Prostate gland (tissue), 2 donors: ENCODE data around the gene SDHD. TPM values are rescaled to one million over a fixed set of nuclear protein-coding genes. Genes with fewer than 3 reads are reported as not detected.

Source experiments
- DNase-seq: peaks from one replicate; pipeline ENCODE4 v3.0.0-alpha.2; 2019; ENCODE audit warnings: low spot score
- H3K27ac ChIP-seq, 2 donors: fragments of 200-600 bp; sonication (generic); 2 replicates each; pipeline ENCODE4 v1.5.1; 2017 to 2019
- H3K27me3 ChIP-seq: fragments of 200-600 bp; sonication (generic); replicated peaks from 2 replicates; pipeline ENCODE4 v1.5.1; 2019; ENCODE audit not compliant: insufficient read depth
- H3K36me3 ChIP-seq, 2 donors: fragments of 200-600 bp; sonication (generic); 1 replicate in 1 of 2; 2 replicates in 1 of 2; pipeline versions ENCODE4 v1.5.1 to v1.8.1; 2017 to 2019
- H3K4me1 ChIP-seq: fragments of 200-600 bp; sonication (generic); replicated peaks from 2 replicates; pipeline ENCODE4 v1.5.1; 2019
- H3K4me3 ChIP-seq, 2 donors: fragments of 200-600 bp; sonication (generic); 2 replicates each; pipeline ENCODE4 v1.5.1; 2017 to 2019
- H3K9me3 ChIP-seq: fragments of 200-600 bp; sonication (generic); 2 replicates; pipeline ENCODE4 v1.5.1; 2017
- POLR2A ChIP-seq: fragments of 450-650 bp; IDR thresholded peaks from one replicate; pipeline ENCODE4 v1.6.1; 2016; ENCODE audit warnings: antibody characterized with exemption, mild to moderate bottlenecking
- POLR2AphosphoS5 ChIP-seq: sonication (generic); formaldehyde crosslinking; IDR thresholded peaks from one replicate; pipeline ENCODE4 v1.6.1; 2017; ENCODE audit warnings: antibody characterized with exemption
- WGBS: methylation state at CpG from one replicate; pipeline ENCODE4 v1.1.5; 2018; 5-methylcytosine and 5-hydroxymethylcytosine counted together
- intact Hi-C: fragments of 100-400 bp; cut with DNase I; formaldehyde crosslinking; loops from one replicate; pipeline ENCODE4 v1.14.2; 2022
- total RNA-seq, 2 donors: library from RNA; depleted of rRNA; stranded (reverse); fragments of >200 nt; gene quantifications; one replicate each; pipeline ENCODE4 v1.1.0, GENCODE V29; 2016
- TF ChIP-seq, protein P1 (sequence below), 4 experiments: fragments of 200-600 bp in 2 of 4; fragments of 450-650 bp in 2 of 4; sonication (generic) in 2 of 4; IDR thresholded peaks; 1 replicate in 3 of 4; 2 replicates in 1 of 4; pipeline ENCODE4 v1.5.1; 2016 to 2019; ENCODE audit warnings: antibody characterized with exemption in 4 of 4, mild to moderate bottlenecking in 2 of 4, moderate library complexity in 2 of 4

SDHD gene
- total RNA-seq, 2 donors from 2014 or later: 91.6 to 107 TPM

DNA sequence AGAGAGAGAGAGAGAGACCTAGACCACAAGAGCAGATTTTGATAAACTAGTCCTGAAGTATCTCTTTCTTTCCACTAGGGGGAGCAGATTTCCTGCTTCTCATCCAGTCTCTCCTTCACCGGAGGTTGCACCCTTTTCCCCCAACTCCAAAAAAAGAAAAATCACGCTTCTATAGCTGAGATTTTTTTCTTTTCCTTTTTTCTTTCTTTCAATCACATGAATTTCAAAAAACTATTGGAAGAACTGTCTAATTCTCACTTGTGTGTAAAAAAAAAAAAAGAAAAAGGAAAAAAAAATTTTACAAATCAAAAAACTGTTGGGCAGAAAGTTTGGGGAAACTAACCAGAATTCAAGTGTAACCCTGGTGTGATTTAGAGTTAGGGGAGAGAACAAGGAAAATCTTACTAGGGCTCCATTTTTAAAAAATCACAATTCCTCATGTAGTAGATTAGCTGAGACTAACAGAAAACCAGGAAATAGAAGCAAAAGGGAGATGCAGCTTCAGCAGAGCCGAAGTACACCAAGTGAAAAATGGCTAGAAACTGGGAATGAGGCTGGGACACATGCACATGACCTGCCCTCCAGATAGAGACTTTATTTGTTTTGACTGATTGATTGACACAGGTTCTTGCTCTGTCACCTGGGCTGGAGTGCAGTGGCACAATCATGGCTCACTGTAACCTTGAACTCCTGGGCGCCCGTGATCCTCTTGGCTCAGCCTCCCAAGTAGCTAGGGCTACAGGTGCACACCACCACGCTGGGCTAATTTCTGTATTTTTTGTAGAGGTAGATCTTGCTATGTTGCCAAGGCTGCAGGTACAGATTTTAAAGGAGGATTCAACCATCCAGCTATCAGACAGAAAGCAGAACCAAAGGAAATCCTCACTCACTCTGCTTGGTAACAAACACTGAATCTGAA, 27.1 kb downstream of the SDHD start:
- no peaks in the 10 kb centered on the region for H3K9me3 ChIP-seq
- TF ChIP-seq, protein P1, sequence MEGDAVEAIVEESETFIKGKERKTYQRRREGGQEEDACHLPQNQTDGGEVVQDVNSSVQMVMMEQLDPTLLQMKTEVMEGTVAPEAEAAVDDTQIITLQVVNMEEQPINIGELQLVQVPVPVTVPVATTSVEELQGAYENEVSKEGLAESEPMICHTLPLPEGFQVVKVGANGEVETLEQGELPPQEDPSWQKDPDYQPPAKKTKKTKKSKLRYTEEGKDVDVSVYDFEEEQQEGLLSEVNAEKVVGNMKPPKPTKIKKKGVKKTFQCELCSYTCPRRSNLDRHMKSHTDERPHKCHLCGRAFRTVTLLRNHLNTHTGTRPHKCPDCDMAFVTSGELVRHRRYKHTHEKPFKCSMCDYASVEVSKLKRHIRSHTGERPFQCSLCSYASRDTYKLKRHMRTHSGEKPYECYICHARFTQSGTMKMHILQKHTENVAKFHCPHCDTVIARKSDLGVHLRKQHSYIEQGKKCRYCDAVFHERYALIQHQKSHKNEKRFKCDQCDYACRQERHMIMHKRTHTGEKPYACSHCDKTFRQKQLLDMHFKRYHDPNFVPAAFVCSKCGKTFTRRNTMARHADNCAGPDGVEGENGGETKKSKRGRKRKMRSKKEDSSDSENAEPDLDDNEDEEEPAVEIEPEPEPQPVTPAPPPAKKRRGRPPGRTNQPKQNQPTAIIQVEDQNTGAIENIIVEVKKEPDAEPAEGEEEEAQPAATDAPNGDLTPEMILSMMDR (IDR thresholded peaks at IDR 0.05): peak in 3 of 4 experiments; percentile 51 to 58 (median 58)
- no peak for TF ChIP-seq POLR2AphosphoS5
- no peak for TF ChIP-seq POLR2A
- intact Hi-C loops: loop anchor here (5.0 kb wide), 1 partner anchor 164 kb away; no protein-coding TSS in a partner anchor
- no peaks in the 10 kb centered on the region for H3K4me1 ChIP-seq
- H3K27me3 ChIP-seq: no peaks in the 10 kb centered on the region
- DNase-seq: peak; percentile 10
- no peak overlapping the region for H3K4me3 ChIP-seq
- WGBS: 61% methylated on average over 6 of the region's 6 CpGs
- H3K27ac ChIP-seq: no peak overlapping the region
- H3K36me3 ChIP-seq: no peaks in the 10 kb centered on the region

DNA sequence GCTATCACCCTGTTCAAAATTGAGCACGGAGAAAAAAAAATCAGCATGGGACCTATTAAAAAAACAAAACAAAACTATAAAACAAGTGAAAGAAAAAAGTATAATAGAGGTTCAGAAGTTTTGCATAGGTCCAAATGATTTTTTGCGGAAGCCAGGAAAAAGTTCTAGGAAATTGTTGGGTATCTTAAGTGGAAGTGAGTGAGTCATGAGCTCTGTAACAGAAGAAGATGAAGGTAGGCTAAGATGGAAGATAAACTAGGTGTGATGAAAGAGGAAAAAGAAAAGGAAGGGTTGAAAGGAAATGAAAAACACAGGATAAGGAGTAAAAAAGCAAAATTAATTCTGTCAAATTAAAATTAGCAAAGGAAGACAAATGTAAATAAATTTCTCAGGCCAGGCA, 27.8 kb downstream of the SDHD start:
- H3K27ac ChIP-seq: no peak overlapping the region
- no peak for TF ChIP-seq POLR2AphosphoS5
- TF ChIP-seq, protein P1 (IDR thresholded peaks at IDR 0.05): no peak
- no peak for TF ChIP-seq POLR2A
- WGBS: 90% methylated on average over 2 of the region's 2 CpGs
- intact Hi-C loops: loop anchor here (5.0 kb wide), 1 partner anchor 163 kb away; no protein-coding TSS in a partner anchor
- H3K9me3 ChIP-seq: no peaks in the 10 kb centered on the region
- DNase-seq: no peak
- no peaks in the 10 kb centered on the region for H3K27me3 ChIP-seq
- H3K36me3 ChIP-seq: no peaks in the 10 kb centered on the region
- H3K4me3 ChIP-seq: no peak overlapping the region
- no peaks in the 10 kb centered on the region for H3K4me1 ChIP-seq

DNA sequence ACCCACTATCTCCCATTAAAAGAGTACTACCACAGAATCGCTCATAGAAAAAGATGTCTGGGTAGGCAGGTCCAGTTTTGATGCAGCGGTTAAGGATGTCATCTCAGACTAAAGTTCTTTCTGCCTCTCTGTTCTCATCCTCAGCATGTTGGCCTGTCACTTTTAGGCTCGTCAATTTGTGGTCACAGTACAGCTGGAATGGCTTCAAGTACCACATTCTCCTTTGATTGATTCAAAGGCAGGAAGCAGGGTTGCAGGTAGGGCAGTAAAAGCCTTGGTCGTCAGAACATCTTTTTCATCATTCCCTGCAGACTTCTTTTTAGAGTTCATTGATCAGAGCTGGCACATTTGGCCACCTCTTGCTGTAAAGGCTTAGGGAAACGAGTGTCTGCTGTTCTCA, 28.7 kb downstream of the SDHD start:
- H3K27ac ChIP-seq: no peak overlapping the region
- H3K36me3 ChIP-seq: no peaks in the 10 kb centered on the region
- H3K4me1 ChIP-seq: no peaks in the 10 kb centered on the region
- WGBS: 68% methylated on average over 5 of the region's 5 CpGs
- DNase-seq: no peak
- no peaks in the 10 kb centered on the region for H3K27me3 ChIP-seq
- TF ChIP-seq, protein P1 (IDR thresholded peaks at IDR 0.05): no peak
- TF ChIP-seq POLR2AphosphoS5 (no peak), POLR2A (no peak)
- H3K4me3 ChIP-seq: no peak overlapping the region
- intact Hi-C loops: loop anchor here (5.0 kb wide), 1 partner anchor 57 kb away; no protein-coding TSS in a partner anchor
- H3K9me3 ChIP-seq: no peaks in the 10 kb centered on the region

DNA sequence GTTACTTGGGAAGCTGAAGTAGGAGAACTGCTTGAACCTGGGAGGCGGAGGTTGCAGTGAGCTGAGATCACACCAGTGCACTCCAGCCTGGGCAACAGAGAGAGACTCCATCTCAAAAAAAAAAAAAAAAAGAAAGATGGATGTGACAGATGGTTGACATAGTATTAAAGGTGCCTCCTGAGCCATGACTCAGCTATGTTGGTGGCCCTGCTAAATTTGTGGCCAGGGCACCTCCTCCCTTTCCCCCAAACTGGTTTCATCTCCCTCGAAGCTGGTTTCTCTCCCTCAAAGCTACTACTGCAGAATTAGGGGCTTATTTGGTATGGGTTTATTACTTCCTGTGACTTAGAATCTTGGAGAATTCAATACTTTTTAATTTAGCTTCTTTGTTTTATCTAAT, 31.5 kb downstream of the SDHD start:
- Histone ChIP-seq H3K36me3 (no peaks in the 10 kb centered on the region), H3K27ac (no peak overlapping the region), H3K9me3 (no peaks in the 10 kb centered on the region), H3K4me1 (no peaks in the 10 kb centered on the region), H3K4me3 (no peak overlapping the region), H3K27me3 (no peaks in the 10 kb centered on the region)
- no peak for TF ChIP-seq POLR2AphosphoS5
- TF ChIP-seq, protein P1 (IDR thresholded peaks at IDR 0.05): no peak
- TF ChIP-seq POLR2A: no peak
- DNase-seq: no peak
- intact Hi-C loops: loop anchor here (5.0 kb wide), 1 partner anchor 54 kb away; no protein-coding TSS in a partner anchor
- WGBS: 76% methylated on average over 2 of the region's 2 CpGs
